NCI-H128 (cell line): ENCODE data around the gene MEGF10.
"Not testable (repeated sequence)": the region's sequence is repeated elsewhere in the genome, so short reads cannot be mapped to it uniquely, and the experiment has no call there.

Experiments used
- DNase-seq: peaks from one replicate; lab custom pipeline; 2025; ENCODE audit not compliant: unreplicated experiment; lab: John Stamatoyannopoulos, UW

Gene MEGF10

DNA sequence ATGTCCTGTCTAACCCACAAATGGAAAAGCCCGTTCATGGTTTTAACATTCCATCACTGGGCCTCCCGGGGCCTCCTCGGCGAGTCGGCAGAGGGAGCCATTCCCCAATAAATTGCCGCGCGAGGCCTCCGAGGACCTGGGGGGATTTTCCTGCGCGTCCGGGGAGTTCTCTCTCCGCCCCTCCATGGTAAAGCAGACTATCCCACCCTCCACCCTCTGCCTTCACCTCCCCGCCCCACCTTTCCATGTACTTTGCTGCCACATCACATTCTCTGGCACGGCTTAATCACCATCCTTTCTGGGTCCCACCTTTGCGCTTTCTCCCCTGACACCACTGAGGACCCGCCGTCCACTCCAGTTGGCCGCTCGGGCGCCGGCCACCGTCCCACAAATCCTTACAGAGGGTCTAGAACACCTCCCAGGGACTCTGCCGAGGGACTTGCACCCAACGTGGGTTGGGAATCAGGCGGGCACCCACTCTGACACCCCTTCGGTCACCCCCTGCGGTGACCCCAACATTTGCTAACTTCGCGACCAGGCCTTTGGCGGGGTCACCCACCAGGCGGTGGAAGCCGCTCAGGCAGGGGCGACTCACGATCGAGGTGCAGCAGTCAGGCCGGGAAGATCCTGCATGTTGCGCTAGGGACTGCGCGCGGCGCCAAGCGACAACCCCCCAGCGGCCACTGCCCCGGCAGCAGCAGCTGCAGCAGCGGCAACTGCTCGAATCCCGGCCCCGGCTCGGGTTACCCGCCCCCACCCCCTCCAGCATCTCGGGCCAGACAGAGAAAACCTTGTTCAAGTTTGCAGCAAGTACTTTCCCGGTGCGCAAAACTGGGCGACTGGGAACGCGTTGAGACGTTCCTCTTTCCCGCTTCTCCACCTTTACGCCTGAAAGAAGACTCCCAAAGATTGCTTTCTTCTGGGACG, at the start of gene MEGF10:
Gene MEGF10, plus strand, starts transcription at position 778 of the 927 bp plus-strand sequence. CDS start 40,513 bp downstream, outside the sequence.
- no peak for DNase-seq

DNA sequence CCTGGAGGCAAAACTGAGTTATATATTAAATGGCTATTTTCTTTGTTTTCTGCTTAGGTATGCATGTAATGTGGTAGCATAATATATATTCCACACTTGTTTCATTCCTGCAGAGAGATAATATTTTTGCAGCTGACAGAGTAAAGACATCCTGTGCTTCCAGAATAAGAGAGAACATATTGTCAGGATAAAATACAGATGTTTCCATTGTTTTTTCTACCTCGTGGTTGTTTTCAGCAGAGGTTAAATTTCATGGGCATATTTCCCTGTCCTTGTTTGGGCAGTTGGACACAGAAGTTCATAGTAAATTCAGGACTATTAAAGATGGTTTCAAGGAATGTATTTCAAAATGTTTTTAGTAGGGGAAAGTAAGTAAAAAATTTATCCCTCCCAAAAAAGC, 47.6 kb upstream of the MEGF10 start:
- DNase-seq: no peak

DNA sequence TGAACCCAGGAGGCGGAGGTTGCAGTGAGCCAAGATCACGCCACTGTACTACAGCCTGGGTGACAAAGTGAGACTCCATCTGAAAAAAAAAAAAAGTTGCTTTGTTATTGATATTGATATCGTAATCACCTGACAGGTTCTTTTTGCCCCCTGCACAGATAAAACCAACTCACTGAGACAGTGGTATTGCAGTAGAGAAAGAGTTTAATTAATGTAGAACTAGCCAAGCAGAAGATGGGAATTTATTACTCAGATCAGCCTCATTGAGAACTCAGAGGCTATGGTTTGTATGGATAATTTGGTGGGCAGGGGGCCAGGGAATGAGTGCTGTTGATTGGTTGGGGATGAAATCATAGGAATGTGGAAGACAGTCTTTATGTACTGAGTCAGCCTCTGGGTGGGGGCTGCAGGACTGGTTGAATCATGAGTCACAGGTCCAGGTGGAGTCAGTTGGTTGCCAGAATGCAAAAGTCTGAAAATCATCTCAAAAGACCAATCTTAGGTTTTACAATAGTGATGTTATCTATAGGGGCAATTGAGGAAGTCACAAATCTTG, 35.8 kb upstream of the MEGF10 start:
- DNase-seq: no peak

DNA sequence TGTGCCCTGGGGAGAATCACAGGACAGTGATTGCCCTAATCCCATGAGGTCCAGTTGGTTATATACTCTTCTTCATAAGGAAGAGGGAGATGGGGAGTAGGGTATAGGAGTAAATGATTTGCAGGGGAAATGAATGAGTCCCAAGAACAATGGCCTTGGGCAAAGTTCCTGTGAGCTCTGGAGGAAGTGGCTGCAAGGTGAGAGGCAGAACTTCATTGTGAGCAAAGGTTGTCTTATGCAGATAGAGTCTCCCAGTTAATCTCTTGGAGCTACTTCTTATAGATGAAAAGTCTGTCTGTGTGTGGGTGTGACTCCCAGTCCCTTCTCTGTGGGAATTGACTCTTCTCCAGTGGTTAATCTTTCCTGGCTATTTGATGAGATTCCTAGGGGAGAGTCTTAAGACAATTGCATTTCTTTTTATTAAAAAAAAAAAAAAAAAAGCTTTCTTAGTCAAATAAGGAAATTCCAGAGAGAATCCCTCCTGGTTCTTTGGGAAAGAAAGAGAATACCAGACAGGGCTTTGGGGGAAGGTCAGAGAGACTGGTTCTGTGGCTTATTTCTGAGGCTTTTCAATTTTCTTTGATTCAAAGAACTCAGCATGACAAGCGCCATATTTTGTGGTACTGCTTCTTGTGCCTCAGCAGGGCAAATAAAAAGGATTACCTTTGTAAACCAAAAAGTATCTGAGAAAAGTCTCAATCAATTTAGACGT, 33.6 kb upstream of the MEGF10 start:
- no peak for DNase-seq

DNA sequence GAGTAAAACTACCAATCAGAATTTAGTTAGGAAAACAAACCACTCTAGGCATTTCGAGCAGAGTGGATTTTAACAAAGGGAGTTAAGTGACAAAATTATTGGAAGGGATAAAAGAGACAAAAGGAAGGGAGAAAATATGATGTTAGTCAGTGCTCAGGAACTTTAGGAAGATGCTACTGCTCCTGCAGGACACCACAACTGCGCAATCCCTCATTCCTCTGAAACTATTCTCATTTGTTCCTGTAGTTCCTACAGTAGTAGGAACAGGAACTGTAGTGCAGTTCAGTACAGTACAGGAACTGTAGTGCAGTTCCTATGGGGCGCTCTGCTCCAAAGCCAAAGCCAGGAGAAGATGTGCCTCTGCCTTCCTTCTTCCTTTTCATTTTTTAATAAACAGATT, 29.9 kb upstream of the MEGF10 start:
- no peak for DNase-seq

DNA sequence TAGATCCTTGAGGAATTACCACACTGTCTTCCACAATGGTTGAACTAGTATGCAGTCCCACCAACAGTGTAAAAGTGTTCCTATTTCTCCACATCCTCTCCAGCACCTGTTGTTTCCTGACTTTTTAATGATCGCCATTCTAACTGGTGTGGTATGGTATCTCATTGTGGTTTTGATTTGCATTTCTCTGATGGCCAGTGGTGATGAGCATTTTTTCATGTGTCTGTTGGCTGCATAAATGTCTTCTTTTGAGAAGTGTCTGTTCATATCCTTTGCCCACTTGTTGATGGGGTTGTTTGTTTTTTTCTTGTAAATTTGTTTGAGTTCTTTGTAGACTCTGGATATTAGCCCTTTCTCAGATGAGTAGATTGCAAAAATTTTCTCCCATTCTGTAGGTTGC, 25.1 kb upstream of the MEGF10 start:
- DNase-seq: not testable (repeated sequence)

DNA sequence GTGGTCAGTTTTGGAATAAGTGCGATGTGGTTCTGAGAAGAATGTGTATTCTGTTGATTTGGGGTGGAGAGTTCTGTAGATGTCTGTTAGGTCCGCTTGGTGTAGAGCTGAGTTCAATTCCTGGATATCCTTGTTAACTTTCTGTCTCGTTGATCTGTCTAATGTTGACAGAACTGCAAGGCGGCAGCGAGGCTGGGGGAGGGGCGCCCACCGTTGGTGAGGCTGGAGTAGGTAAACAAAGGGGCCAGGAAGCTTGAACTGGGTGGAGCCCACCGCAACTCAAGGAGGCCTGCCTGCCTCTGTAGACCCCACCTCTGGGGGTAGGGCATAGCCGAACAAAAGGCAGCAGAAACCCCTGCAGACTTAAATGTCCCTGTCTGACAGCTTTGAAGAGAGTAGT, 22.3 kb upstream of the MEGF10 start:
- not testable (repeated sequence) for DNase-seq

DNA sequence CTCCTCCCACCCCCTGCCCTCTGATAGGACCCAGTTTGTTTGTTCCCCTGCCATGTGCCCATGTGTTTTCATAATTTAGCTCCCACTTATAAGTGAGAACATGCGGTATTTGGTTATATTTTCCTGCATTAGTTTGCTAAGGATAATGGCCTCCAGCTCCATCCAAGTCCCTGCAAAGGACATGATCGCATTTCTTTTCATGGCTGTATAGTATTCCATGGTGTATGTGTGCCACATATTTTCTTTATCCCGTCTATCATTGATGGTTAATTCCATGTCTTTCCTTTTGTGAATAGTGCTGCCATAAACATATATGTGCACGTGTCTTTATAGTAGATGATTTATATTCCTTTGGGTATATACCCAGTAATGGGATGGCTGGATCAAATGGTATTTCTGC, 19.9 kb upstream of the MEGF10 start:
- not testable (repeated sequence) for DNase-seq

DNA sequence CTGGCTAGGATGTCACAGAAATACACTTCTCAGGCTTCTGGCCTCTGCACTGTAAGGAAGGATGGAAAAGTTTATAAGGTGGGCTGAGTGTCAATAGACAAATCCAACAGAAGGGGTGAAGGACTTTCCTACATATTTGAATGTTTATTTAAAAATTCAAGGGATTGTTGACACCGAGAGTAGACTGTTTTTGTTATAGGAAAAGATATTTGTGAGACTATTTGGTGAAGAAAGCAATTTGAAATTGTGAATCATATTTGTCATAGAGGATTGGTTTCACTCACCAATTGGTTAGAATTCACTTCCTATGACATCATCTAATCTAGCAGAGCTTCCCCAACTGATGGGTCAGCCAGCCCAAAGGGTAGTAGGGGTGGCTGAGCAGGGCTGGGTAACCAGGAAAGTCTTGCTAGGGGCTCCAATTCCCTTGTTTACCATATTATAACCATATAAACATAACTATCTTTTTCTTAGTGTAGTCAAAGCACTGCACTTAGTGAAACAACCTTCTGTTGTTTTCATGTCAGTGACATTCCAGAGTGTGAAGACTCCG, 14.9 kb upstream of the MEGF10 start:
- no peak for DNase-seq

DNA sequence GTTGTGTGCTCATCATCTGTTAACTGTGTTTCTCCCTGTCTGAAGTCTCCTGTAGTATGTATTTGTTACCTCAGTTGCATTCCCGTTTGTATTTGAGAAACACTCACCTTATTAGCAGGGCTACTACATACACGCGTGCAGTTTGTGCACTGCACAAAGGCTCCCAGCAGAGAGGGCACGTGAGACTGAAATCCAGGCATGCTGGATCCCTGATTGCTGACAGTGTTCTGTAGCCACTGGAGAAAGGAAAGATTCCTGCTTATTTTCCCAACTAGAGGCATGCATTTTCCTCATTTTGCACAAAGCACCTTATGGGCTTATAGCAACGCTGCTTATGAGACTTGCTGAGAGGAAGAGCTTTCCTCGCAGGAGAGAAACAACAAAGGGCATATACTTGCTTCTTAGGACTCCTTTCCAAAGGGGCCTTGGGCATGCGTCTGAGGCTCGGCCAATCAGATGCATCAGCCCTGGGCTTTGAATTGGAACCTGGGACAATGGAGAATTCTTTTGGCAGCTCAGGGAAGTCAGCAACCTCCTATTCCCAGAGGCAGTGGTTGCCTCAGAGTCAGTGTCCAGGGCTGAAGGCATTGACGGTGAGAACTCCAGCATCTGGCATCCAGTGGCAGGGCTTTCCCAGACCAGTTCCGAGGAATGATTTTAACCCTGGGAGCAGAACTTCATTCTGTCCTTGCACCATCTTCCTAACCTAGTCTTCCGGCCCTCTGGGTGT, 9.9 kb upstream of the MEGF10 start:
- DNase-seq: no peak

DNA sequence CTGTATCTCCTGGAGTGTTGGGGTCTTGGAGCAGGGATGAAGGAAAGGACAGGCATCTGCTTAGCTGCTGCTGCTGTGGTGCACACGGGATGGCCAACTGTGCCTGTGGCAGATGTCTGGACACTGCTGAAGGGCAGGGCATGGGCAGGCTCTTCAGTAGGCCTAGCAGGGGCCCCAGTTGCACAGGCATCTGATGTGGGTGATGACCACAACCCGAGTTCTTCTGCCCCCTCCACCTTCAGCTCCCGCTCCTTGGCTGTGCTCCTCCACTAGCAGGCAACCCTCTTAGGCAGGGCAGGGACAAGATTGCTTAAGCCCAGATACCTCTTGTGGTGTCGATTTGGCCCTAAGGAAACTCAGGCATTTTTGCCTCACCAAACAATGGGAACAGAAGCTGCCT, 9.0 kb upstream of the MEGF10 start:
- no peak for DNase-seq

DNA sequence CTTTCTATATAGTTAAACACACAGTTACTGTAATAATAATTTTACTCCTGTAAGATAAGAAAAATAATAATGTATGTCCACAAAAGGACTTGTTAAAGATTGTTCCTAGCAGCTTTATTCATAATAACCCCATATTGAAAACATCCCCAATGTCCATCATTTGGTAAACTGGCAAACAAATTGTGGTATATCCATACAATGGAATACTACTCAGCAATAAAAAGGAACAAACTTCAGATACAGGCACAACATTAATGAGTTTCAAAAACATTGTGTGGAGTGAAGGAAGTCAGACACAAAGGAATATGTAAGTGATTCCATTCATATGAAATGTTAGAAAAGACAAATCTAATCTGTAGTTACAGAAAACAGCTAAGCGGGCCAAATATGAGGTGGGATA, 1.9 kb upstream of the MEGF10 start:
- no peak for DNase-seq

DNA sequence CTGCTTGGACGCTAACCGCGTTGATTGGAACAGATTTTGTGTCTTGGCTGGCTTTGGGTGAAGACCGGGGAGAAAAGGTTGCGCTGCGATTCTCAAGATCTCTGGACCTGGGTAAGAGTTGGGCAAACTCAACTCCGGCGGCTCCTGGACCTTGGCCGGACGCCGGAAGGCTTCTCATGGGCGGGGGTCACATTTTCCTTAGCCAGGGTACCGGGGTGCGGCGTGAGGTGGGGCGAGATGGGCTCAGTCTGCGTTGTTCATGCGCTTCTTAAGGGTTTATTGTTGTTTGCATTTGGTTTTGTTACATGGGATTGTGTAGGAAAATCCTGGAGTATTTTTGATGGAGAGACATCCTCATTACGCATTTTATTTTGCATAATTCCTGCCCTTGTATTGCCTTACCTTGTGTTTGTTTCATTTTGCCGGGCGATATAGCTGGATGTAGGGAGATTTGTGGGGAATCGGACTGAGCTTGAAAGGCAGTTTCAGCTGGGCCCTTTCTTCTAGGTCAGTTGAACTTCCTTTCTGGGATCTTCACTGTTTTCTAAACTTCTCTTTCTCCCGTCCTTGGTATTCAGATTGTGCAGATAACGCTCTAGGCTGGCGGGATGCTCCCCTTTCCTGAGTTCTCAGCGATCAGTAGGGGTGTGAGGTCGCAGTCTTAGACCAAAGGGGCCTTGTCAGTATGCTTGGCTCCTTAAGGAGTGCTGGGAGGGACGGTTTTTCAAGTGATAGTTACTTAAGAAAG, 524 bp downstream of the MEGF10 start:
- DNase-seq: no peak

DNA sequence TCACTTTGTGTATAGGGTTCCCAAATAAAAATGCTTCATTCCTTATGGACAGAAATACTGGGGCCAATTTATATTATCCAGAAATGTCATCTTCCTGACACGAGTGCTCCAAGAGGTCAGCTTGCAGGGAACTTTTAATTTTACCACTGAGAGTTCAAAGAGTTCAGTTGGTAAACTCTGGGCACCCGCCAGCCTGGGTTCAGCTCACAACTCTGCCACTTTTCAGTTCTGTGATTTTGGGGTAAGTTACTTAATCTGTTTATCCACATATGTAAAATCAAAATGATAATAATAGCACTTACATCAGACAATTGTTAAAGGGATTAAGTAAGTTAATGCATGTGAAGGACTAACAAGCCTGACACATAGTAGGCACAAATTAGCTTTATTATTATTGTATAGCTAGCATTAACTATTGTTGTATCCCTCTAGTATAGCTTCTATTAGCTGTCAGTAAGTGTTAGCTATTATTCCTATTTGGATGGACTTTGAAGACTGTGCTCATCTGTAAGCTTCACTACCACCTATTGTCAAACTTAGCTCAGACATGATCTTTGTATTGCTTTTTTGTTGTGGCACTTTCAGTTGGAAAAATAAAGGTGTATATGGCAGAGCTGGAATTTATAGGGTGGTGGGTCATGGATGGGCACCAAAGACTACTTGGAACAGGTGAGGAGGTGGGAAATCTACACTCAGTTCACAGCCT, 1.6 kb downstream of the MEGF10 start:
- no peak for DNase-seq

DNA sequence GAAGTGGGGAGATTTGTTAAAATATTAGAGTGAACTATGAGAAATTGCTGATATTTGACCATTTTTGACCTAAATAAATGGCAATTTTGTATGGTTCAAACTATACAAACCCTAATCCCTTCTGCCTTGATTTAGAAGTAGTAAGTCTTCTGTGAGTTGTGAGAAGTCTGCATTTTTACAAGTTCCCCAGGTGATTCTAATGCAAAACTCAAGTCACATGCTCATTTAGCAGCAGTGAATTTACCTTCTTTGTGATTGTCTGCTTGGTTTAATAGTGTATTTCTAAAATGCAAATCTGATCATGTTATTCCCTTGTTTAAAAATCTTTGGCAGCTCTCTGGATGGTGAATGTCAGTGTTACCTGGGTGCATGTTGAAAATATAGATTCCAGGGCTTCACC, 2.8 kb downstream of the MEGF10 start:
- no peak for DNase-seq

DNA sequence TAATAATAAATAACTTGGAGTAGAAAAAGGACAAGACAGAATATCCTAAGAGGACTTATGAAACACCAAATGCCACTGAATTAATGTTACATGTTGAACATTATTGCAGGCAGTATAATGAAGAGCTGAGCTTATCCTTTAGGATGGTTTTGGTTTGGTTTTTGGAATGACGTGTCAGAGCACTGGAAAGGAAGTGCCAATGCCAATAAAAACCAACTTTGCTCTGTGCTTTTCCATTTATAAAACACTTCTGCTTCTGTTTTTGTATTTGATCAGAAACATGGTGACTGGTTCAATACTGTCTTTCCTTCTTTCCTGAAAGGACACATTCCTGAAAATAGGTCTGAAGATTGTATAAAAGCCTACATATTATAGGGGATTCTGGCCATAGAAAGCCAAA, 4.2 kb downstream of the MEGF10 start:
- no peak for DNase-seq

DNA sequence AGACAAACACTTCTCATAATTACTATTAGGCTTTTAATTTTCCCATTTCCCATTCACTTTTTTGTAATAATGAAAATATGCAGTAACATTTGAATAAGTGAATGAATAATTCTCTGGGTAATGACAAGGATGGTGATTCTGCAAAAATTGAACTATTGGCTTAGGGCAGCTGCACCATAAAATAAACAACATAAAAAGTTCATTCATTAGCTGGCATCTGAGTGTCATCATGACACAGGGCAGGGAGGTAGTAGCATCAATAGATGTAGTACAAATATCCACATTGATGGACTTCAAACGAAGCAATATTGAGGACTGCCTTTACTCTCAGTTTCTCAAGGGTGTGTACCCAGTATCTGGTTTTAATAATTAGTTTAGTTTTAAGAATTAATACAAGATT, 4.9 kb downstream of the MEGF10 start:
- no peak for DNase-seq

DNA sequence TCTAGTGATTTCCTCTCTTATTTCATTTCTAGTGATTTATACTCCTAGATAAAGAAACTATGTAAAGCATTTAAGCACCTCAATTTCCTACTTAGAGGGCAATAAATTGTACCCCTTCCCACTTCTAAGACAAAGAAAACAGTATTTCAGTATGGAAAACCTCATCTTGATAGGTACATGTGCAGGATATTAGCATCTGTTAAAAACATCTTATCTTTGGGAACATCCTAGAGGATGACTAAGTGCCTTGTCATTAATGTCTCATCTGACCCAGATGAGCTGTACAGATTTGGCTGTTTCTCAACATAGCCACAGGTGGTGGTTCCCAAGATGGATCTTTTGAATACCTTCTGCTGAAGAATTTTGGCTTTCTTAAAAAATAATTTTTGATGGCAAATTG, 5.7 kb downstream of the MEGF10 start:
- no peak for DNase-seq

DNA sequence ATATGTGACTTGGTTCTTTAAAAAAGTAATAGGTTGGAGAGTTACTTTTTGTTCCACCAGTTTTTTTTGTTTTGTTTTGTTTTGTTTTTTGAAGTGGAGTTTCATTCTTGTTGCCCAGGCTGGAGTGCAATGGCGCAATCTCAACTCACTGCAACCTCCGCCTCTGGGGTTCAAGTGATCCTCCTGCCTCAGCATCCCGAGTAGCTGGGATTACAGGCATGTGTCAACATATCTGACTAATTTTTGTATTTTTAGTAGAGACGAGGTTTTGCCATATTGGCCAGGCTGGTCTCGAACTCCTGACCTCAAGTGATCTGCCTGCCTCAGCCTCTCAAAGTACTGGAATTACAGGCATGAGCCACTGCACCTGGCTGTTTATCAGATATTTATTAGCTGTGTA, 6.3 kb downstream of the MEGF10 start:
- not testable (repeated sequence) for DNase-seq
